HG03442 (cell line): ENCODE data around the gene KBTBD8.

Source experiments
- ATAC-seq: cut with Tn5 transposase; IDR thresholded peaks from one replicate; pipeline ENCODE4 v1.9.1; 2021; ENCODE audit warnings: mild to moderate bottlenecking, moderate library complexity; ENCODE audit not compliant: unreplicated experiment

KBTBD8 gene

GRCh38 chr3:66997560-66998112 lies 471 bp upstream of the KBTBD8 start:
- no peak for ATAC-seq

DNA sequence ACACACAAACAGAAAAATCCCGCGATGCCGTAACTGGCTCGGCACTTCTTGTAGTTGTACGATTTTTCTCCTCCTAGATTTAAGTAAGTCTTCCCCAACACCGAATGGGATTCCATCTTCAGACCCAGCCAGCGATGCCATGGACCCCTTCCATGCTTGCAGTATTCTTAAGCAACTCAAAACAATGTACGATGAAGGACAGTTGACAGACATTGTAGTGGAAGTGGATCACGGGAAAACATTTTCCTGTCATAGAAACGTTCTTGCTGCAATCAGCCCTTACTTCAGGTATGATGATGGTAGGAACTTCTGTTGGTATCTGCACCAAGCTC lies 763 bp downstream of the KBTBD8 start:
- ATAC-seq: no peak

DNA sequence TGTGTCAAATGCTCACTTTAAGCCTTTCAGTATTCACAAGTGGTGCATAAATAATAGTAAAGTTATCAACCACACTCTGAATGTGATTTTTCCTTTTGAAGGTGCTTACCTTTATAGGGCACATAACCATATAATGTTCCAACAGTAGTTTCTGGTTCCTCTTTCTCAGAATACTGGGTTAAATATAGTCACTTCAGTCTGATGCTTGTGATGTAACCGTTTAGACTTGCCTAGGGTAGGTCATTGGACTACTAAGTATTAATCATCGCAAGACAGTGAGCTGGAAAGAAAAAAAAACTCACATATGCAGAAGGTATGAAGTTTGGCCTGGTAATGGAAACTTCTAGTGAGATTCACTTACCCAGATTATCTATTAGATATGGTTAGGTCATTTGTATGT lies 1.9 kb downstream of the KBTBD8 start:
- peak; percentile 56 for ATAC-seq

DNA sequence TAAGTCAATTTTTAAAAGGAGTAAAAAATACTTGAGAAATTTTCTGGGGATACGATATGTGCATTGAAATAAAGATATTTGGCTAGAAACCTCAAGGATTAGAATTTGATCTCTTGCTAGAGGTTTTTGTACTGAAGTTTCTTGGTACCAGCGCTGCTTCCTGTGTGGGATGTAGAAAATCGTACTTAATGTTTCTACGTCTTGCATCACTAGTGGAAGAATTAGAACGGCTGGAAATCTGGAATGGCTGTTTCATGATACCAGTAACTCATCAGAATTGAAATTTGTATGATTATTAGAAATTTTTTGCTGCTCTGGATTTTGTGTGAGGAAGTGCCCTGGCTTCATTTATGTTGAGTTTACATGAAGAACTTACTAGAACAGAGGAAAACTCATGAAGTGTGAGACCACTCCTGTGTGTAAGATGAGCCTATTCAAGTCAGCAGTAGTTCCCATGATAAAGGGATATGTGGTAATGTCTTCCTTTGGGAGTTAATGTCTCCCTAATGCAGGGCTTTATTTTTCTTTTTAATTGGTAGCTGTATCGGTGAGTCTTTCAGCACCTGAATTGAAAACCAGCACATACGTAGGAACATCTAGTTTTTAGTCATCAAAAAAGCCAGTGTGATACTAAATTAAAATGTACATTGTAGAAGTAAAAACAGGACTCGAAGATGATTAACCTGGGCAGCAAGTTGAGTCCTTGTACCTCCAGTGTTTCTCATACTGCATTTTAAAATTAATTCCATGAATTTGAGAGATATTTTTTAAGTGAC lies 3.2 kb downstream of the KBTBD8 start:
- ATAC-seq: no peak

GRCh38 chr3:67005974-67006373 lies 7.9 kb downstream of the KBTBD8 start:
- ATAC-seq: no peak

DNA sequence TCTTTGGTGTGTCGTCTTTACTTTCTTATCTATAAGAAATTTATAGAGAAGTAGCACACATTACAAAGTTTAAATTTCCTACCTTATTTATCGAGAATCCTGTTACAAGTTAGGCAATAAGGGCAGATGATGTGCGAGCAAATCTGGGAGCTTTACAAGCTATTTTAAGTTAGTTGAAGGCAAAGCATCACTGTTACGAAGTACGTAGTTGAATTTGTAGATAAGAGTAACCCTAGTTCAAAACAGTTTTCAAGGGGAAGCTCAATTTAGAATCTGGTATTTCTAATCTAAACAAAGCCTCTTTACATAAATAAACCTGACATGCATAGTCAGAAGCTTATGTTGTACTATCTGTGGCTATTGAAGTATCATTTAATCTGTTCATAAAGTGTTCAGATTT lies 8.4 kb downstream of the KBTBD8 start:
- ATAC-seq: no peak

GRCh38 chr3:67008388-67008787 lies 10.3 kb downstream of the KBTBD8 start:
- ATAC-seq: no peak

GRCh38 chr3:67009716-67010115 lies 11.6 kb downstream of the KBTBD8 start:
- ATAC-seq: no peak

DNA sequence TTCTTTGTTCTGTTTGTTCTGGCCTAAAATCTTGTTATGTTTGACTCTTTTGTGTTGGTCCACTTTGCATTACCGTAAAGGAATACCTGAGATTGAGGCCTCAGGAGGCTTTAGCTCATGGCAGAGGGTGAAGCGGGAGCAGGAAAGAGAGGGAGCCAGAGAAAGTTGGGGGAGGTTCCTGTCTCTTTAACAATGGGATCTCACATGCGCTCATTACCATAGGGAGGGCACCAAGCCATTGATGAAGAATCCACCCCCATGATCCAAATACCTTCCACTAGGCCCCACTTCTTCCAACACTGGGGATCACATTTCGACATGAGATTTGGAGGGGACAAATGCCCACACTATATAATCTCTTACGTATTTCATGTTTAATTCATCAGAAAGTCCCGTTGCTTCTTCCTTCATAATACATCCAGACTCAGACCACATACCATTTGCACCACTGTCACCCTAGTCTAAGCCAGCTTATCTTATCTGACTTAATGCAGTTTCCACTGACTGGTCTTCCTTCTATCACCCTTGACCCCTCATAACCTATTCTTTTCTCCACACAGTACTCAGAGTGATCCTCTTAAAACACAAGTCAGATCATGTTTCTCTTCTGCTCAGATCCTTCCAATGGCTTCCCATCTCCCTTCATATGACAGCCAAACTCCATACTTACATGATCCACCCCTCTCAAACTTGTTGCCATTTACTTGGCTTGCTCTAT lies 13.5 kb downstream of the KBTBD8 start:
- ATAC-seq: no peak

DNA sequence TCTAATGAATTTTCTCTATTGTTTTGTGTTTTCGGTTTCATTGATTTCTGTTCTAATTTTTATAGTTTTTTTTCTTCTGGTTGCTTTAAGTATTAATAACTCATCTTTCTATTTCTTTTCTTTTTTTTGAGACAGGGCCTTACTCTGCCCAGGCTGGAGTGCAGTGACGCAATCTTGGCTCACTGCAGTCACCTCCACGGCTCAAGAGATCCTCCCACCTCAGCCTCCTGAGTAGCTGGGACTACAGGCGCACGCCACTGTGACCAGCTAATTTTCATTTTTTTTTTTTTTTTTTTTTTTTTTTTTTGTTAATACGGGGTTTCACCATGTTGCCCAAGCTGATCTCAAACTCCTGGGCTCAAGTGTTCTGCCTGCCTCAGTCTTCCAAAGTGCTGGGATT lies 14.5 kb downstream of the KBTBD8 start:
- no peak for ATAC-seq

GRCh38 chr3:67015702-67016484 lies 17.8 kb downstream of the KBTBD8 start:
- ATAC-seq: peak; percentile 5

GRCh38 chr3:67016522-67017080 lies 18.5 kb downstream of the KBTBD8 start:
- peak; percentile 50 for ATAC-seq

DNA sequence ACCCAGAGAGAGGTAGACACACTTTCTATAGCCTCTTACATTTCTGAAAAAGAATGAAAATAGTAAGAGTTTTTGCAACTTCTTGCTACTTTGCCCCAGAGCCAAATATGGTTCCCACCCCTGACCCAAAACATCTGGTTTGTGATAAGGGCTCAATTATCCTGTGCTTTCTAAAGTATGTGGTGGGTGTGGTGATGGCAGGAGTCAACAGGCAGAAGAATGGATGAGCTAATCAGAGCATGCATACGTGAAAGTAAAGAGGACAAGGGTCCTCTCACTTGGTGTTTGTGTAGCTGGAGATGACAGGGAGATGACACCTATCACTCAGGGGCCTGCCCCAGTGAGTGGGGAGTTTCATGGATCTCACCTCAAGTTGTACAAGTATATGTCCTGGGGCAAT lies 19.1 kb downstream of the KBTBD8 start:
- no peak for ATAC-seq

DNA sequence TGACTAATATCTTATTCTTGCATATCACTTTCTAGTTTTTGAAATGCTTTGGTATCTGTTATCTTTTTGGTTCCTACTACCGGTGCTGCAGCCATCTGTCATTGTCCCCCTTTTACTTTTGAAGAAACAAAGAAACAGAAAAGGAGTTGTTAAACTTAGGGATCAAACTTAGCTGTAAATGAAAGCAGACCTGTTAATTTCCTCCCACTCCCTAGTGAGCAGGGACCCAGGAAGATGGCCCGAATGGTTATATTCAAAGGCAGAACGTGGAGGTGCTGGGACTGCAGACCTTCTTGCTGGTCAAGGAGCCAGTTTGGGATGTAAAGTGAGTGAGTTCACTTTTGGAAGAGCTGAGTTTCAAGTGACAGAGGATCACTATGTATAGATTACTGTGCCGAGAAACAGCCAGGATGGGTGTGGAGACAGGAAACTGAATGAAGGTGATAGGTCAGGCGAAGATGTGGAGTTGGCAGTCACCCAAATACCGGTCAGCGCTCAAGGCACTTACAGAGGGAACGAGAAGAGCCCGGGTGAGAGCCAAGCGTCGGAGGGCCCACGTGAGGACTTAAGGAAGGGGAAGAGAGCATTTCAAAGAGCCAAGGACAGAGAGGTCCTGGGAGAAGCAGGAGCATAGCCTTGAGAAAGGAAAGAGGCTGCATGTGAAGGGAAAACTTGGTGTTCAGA lies 20.1 kb downstream of the KBTBD8 start:
- peak; percentile 28 for ATAC-seq

GRCh38 chr3:67018789-67019526 lies 20.9 kb downstream of the KBTBD8 start:
- peak; percentile 46 for ATAC-seq

GRCh38 chr3:67028001-67028784 lies 30.1 kb downstream of the KBTBD8 start:
- no peak for ATAC-seq

DNA sequence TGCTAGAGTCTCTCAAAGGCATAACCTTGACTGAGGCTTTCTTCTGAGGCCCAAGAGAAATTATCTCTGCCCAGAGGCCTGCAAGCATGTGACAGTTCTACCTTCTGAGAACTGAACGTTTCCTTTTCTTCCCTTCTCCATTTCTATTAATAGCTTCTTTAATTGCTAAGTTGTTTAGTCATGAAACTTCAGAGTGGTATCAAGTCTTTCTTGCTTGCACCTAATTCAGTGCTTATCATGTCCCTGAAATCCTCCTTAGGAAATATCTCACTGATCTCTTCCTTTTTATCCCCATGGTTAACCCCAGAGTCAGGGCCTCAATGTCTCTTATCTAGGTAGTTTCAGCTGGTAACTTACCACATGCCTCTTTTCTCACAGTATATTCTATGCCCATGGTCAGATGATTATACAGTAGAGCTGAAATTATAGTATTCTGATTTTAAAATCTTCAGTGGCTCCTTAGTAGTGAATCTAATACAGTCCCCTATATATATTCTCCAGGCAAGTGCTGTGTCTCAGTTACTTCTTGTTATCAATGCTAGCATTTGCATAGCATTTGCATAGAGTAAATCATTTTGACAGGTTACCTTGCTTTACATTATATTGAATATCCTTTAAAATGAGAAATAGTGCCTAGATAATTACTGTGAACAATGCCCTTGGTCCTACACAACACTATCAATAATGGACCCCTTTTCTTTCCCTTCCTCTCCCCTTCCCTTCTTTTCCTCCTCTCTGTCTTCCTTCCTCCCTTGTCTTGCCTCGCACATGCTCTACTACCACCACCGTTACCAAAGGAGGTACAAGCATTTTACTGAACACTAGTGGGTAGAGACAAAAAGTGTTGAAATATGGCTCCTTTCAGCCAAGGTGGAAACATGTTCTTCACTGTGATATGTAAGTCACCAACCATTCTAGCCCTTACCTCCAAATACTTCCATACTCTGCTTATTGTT lies 33.0 kb downstream of the KBTBD8 start:
- peak; percentile 60 for ATAC-seq

DNA sequence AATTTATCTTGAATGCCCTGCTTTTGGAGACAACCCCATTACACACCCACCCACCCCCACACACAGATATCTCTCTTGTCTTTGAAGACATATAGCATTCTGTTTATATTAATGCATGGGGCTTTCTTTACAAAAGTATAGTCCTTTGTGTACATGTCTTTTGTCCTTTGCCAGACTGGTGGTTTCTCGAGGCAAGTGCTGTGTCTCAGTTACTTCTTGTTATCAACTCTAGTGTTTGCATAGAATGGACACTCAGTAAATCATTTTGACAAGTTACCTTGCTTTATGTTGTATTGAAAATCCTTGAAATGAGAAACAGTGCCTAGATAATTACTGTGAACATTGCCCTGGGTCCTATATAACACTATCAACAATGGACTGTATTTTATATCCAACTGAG lies 33.9 kb downstream of the KBTBD8 start:
- ATAC-seq: no peak
